Measurements from ENCODE around the gene SLITRK1. TPM values are rescaled to one million over a fixed set of nuclear protein-coding genes. Genes with fewer than 3 reads are reported as not detected.

The SLITRK1 gene
- total RNA-seq, 1 experiment from 2014 or later = not detected

- H3K9me3 ChIP-seq (ENCODE audit: low read length) = no peaks in the 10 kb centered on the region
- H4K20me1 ChIP-seq (ENCODE audit: low read length) = no peaks in the 10 kb centered on the region
- H3K4me1 ChIP-seq (ENCODE audit: insufficient read depth, low read length) = no peaks in the 10 kb centered on the region
- no peaks in the 10 kb centered on the region for H3K79me2 ChIP-seq (ENCODE audit: low read length)
- no peak overlapping the region for H3K4me2 ChIP-seq (ENCODE audit: low read length)
- ATAC-seq (no peak), DNase-seq (no peak)
- no TSS peak for BruUV-seq (replicated peaks)
- no peak overlapping the region for H3K27ac ChIP-seq (ENCODE audit: low read length)
- no peaks in the 10 kb centered on the region for H3K27me3 ChIP-seq (ENCODE audit: low read length)
- CTCF ChIA-PET = no interaction called here
- no peak overlapping the region for H3K9ac ChIP-seq (ENCODE audit: low read length)
- no peak overlapping the region for H2AFZ ChIP-seq (ENCODE audit: low read length)
- H3K36me3 ChIP-seq (ENCODE audit: low read depth, low read length) = no peaks in the 10 kb centered on the region
- no peaks in the 10 kb centered on the region for H3K9me2 ChIP-seq (replicated peaks; ENCODE audit: low read length)
- POLR2A ChIA-PET (ENCODE audit: unreplicated experiment) = no interaction called here
- intact Hi-C loops (cut with micrococcal nuclease) = no loop called here
- H3F3A ChIP-seq (ENCODE audit: low read length, unreplicated experiment) = no peaks in the 10 kb centered on the region
- TF ChIP-seq EZH2phosphoT487 (IDR thresholded peaks at IDR 0.05; ENCODE audit: borderline replicate concordance, low read length) (no peak), CTCF (conservative IDR thresholded peaks at IDR 0.05; ENCODE audit: low read depth, low read length) (no peak), EZH2 (IDR thresholded peaks at IDR 0.05; ENCODE audit: low read length, unreplicated experiment) (no peak)
- H3K4me3 ChIP-seq (ENCODE audit: low read length) = no peak overlapping the region
Observed at GRCh38 chr13:83865161-83866137, 16.8 kb downstream of the SLITRK1 start.

GRCh38 chr13:83853771-83854170, 28.5 kb downstream of the SLITRK1 start:
- no peaks in the 10 kb centered on the region for H3K79me2 ChIP-seq (ENCODE audit: low read length)
- no peaks in the 10 kb centered on the region for H4K20me1 ChIP-seq (ENCODE audit: low read length)
- no peaks in the 10 kb centered on the region for H3K9me3 ChIP-seq (ENCODE audit: low read length)
- no TSS peak for BruUV-seq (replicated peaks)
- H3K27me3 ChIP-seq (ENCODE audit: low read length) = no peaks in the 10 kb centered on the region
- TF ChIP-seq EZH2phosphoT487 (IDR thresholded peaks at IDR 0.05; ENCODE audit: borderline replicate concordance, low read length) (no peak), EZH2 (IDR thresholded peaks at IDR 0.05; ENCODE audit: low read length, unreplicated experiment) (no peak), CTCF (conservative IDR thresholded peaks at IDR 0.05; ENCODE audit: low read depth, low read length) (no peak)
- ATAC-seq (no peak), DNase-seq (no peak)
- H3K27ac ChIP-seq (ENCODE audit: low read length) = no peak overlapping the region
- H3K9me2 ChIP-seq (replicated peaks; ENCODE audit: low read length) = no peaks in the 10 kb centered on the region
- CTCF ChIA-PET = no interaction called here
- no peak overlapping the region for H3K9ac ChIP-seq (ENCODE audit: low read length)
- H3K4me2 ChIP-seq (ENCODE audit: low read length) = no peak overlapping the region
- no peaks in the 10 kb centered on the region for H3K4me1 ChIP-seq (ENCODE audit: insufficient read depth, low read length)
- no peaks in the 10 kb centered on the region for H3F3A ChIP-seq (ENCODE audit: low read length, unreplicated experiment)
- POLR2A ChIA-PET (ENCODE audit: unreplicated experiment) = no interaction called here
- intact Hi-C loops (cut with micrococcal nuclease) = no loop called here
- no peak overlapping the region for H3K4me3 ChIP-seq (ENCODE audit: low read length)
- no peak overlapping the region for H2AFZ ChIP-seq (ENCODE audit: low read length)
- no peaks in the 10 kb centered on the region for H3K36me3 ChIP-seq (ENCODE audit: low read depth, low read length)

GRCh38 chr13:83845106-83845505, 37.2 kb downstream of the SLITRK1 start:
- no peak overlapping the region for H3K27ac ChIP-seq (ENCODE audit: low read length)
- H3K9me3 ChIP-seq (ENCODE audit: low read length) = no peaks in the 10 kb centered on the region
- CTCF ChIA-PET = no interaction called here
- no peak overlapping the region for H2AFZ ChIP-seq (ENCODE audit: low read length)
- no peak for TF ChIP-seq EZH2phosphoT487 (IDR thresholded peaks at IDR 0.05; ENCODE audit: borderline replicate concordance, low read length)
- intact Hi-C loops (cut with micrococcal nuclease) = no loop called here
- H3K27me3 ChIP-seq (ENCODE audit: low read length) = no peaks in the 10 kb centered on the region
- H3K4me2 ChIP-seq (ENCODE audit: low read length) = no peak overlapping the region
- no TSS peak for BruUV-seq (replicated peaks)
- H4K20me1 ChIP-seq (ENCODE audit: low read length) = no peaks in the 10 kb centered on the region
- H3K36me3 ChIP-seq (ENCODE audit: low read depth, low read length) = no peaks in the 10 kb centered on the region
- H3F3A ChIP-seq (ENCODE audit: low read length, unreplicated experiment) = no peaks in the 10 kb centered on the region
- no peak for ATAC-seq
- no peak overlapping the region for H3K9ac ChIP-seq (ENCODE audit: low read length)
- H3K79me2 ChIP-seq (ENCODE audit: low read length) = no peaks in the 10 kb centered on the region
- no peak for DNase-seq
- H3K9me2 ChIP-seq (replicated peaks; ENCODE audit: low read length) = no peaks in the 10 kb centered on the region
- no peaks in the 10 kb centered on the region for H3K4me1 ChIP-seq (ENCODE audit: insufficient read depth, low read length)
- POLR2A ChIA-PET (ENCODE audit: unreplicated experiment) = no interaction called here
- H3K4me3 ChIP-seq (ENCODE audit: low read length) = no peak overlapping the region

All from PC-3 (cell line).